Testis (tissue), 3 donors: ENCODE measurements around the gene CACNA1D. TPM values are rescaled to one million over a fixed set of nuclear protein-coding genes. Genes with fewer than 3 reads are reported as not detected.

Experiments
- DNase-seq: peaks from one replicate; pipeline ENCODE4 v3.0.0-alpha.2; 2019
- H3K27ac ChIP-seq, 2 donors: fragments of 200-600 bp; sonication (generic); one replicate each; pipeline ENCODE4 v1.5.1; 2019
- H3K27me3 ChIP-seq: fragments of 200-600 bp; sonication (generic); one replicate; pipeline ENCODE4 v1.5.1; 2019
- H3K36me3 ChIP-seq: fragments of 200-600 bp; sonication (generic); one replicate; pipeline ENCODE4 v1.5.1; 2017; ENCODE audit warnings: low read depth; ENCODE audit errors: missing control alignments
- H3K4me1 ChIP-seq: fragments of 200-600 bp; sonication (generic); one replicate; pipeline ENCODE4 v1.5.1; 2019
- H3K4me3 ChIP-seq, 2 donors: fragments of 200-600 bp; sonication (generic); one replicate each; pipeline ENCODE4 v1.5.1; 2017 to 2019
- H3K9me3 ChIP-seq: fragments of 200-600 bp; sonication (generic); one replicate; pipeline ENCODE4 v1.5.1; 2017
- CTCF ChIP-seq, 3 experiments: fragments of 450-650 bp in 2 of 3; fragments of 200-600 bp in 1 of 3; sonication (generic) in 1 of 3; IDR thresholded peaks; one replicate each; pipeline ENCODE4 v1.5.1; 2016 to 2019; ENCODE audit warnings: antibody characterized with exemption in 3 of 3, mild to moderate bottlenecking in 2 of 3, moderate library complexity in 1 of 3
- POLR2A ChIP-seq: fragments of 450-650 bp; IDR thresholded peaks from one replicate; pipeline ENCODE4 v1.6.1; 2017; ENCODE audit warnings: antibody characterized with exemption, mild to moderate bottlenecking, moderate library complexity
- WGBS, 2 donors: methylation state at CpG; one replicate each; pipeline ENCODE4 v1.1.5; 2018; 5-methylcytosine and 5-hydroxymethylcytosine counted together
- intact Hi-C: fragments of 100-400 bp; cut with DNase I; formaldehyde crosslinking; loops from one replicate; pipeline ENCODE4 v1.15.1; 2023; ENCODE audit warnings: low total_unique reads
- polyA plus RNA-seq: library from polyadenylated mRNA; stranded (reverse); fragments of 350-450 nt; fragmentation: Illumina TruSeq; extraction: RNeasy Lipid Tissue Mini Kit (QIAGEN cat#74804); gene quantifications from one replicate; pipeline ENCODE4 v1.2.3, GENCODE V29; 2014; ENCODE audit warnings: low read depth, low replicate concordance; ENCODE audit not compliant: insufficient read depth
- total RNA-seq, 2 donors: library from RNA; depleted of rRNA; stranded (reverse); fragments of >200 nt; gene quantifications; one replicate each; pipeline ENCODE4 v1.2.3, GENCODE V29; 2016

CACNA1D gene
- total and polyA plus RNA-seq, 3 donors from 2014 or later = 8.0 to 39.0 (median 37.6) TPM

- no peaks in the 10 kb centered on the region for H3K36me3 ChIP-seq
- TF ChIP-seq POLR2A = no peak
- TF ChIP-seq CTCF (IDR thresholded peaks at IDR 0.05) = no peak
- WGBS, 2 donors = 71 to 83% methylated on average over 9 to 10 of the region's 10 CpGs
- H3K27me3 ChIP-seq = no peaks in the 10 kb centered on the region
- no peaks in the 10 kb centered on the region for H3K9me3 ChIP-seq
- H3K4me1 ChIP-seq = peaks cover 6% of the 10 kb centered on the region
- no peak overlapping the region for H3K4me3 ChIP-seq
- DNase-seq = peak; percentile 12
- intact Hi-C loops = no loop called here
- no peak overlapping the region for H3K27ac ChIP-seq
Measured at GRCh38 chr3:53806182-53807116, 312.0 kb downstream of the CACNA1D start.

GRCh38 chr3:53807117-53807810 lies 312.9 kb downstream of the CACNA1D start:
- H3K4me3 ChIP-seq = no peak overlapping the region
- intact Hi-C loops = no loop called here
- TF ChIP-seq CTCF (IDR thresholded peaks at IDR 0.05) (no peak), POLR2A (no peak)
- H3K36me3 ChIP-seq = no peaks in the 10 kb centered on the region
- 84 to 91% methylated on average over 13 to 15 of the region's 15 CpGs for WGBS, 2 donors
- no peak overlapping the region for H3K27ac ChIP-seq
- no peaks in the 10 kb centered on the region for H3K27me3 ChIP-seq
- DNase-seq = peak; percentile 6
- peaks cover 6% of the 10 kb centered on the region for H3K4me1 ChIP-seq
- H3K9me3 ChIP-seq = no peaks in the 10 kb centered on the region

- Histone ChIP-seq H3K27ac (no peak overlapping the region), H3K9me3 (no peaks in the 10 kb centered on the region), H3K4me1 (peaks cover 6% of the 10 kb centered on the region), H3K4me3 (no peak overlapping the region), H3K36me3 (no peaks in the 10 kb centered on the region), H3K27me3 (no peaks in the 10 kb centered on the region)
- 94 to 96% methylated on average over 13 of the region's 13 CpGs for WGBS, 2 donors
- intact Hi-C loops = no loop called here
- TF ChIP-seq CTCF (IDR thresholded peaks at IDR 0.05) (no peak), POLR2A (no peak)
- peak; percentile 7 for DNase-seq
Measured at GRCh38 chr3:53808496-53808895, 314.1 kb downstream of the CACNA1D start.

- no peak for TF ChIP-seq CTCF (IDR thresholded peaks at IDR 0.05)
- Histone ChIP-seq H3K4me1 (peaks cover 6% of the 10 kb centered on the region), H3K4me3 (no peak overlapping the region), H3K27ac (no peak overlapping the region), H3K9me3 (no peaks in the 10 kb centered on the region), H3K27me3 (no peaks in the 10 kb centered on the region), H3K36me3 (no peaks in the 10 kb centered on the region)
- WGBS, 2 donors = 89 to 100% methylated on average over 2 to 12 of the region's 12 CpGs
- intact Hi-C loops = no loop called here
- peak; percentile 3 for DNase-seq
Measured at GRCh38 chr3:53809267-53809666, 314.9 kb downstream of the CACNA1D start.
